ENCODE results near the gene WSB1. TPM values are rescaled to one million over a fixed set of nuclear protein-coding genes. Genes with fewer than 3 reads are reported as not detected.
A peak's percentile ranks its signal among the peaks of the same experiment; 100 is the strongest.

Gene WSB1
- polyA plus RNA-seq, 1 of the 3 experiments (the other 2 are of a cell fraction), result 261 TPM

GRCh38 chr17:27362909-27363308 is 69.0 kb downstream of the WSB1 start:
- H3K4me3 ChIP-seq (ENCODE audit: low read depth in 2 of 2, low read length in 1 of 2), result no peak overlapping the region
- no peak for DNase-seq
- no peak overlapping the region for H3K9ac ChIP-seq
- H3K9me2 ChIP-seq, result no peaks in the 10 kb centered on the region
- WGBS (ENCODE audit: low lambda C conversion rate), result 86% methylated on average over 7 of the region's 7 CpGs
- no peaks in the 10 kb centered on the region for H3K36me3 ChIP-seq (replicated peaks in 1 of 2; ENCODE audit: control insufficient read depth in 1 of 2, insufficient read depth in 2 of 2, low read length in 1 of 2)
- CTCF ChIA-PET, result interaction anchor here (0.5 to 1.4 kb wide), 2 partner anchors 18 to 217 kb away, joined by 3 to 5 read pairs; no protein-coding TSS in a partner anchor
- no peaks in the 10 kb centered on the region for H4K20me1 ChIP-seq (ENCODE audit: insufficient read depth)
- H3K27me3 ChIP-seq (ENCODE audit: insufficient read depth), result no peaks in the 10 kb centered on the region
- peaks cover 16% of the 10 kb centered on the region for H3F3A ChIP-seq (replicated peaks; ENCODE audit: insufficient read depth)
- no peak overlapping the region for H2AFZ ChIP-seq (ENCODE audit: low read depth)
- H3K4me1 ChIP-seq (ENCODE audit: control insufficient read depth in 1 of 2, insufficient read depth in 2 of 2, low read depth in 1 of 2, low read length in 1 of 2), result peaks cover 6% of the 10 kb centered on the region in 2 experiments; a peak in 2 of 4 replicates
- POLR2A ChIA-PET, result no interaction called here
- no peaks in the 10 kb centered on the region for H3K9me3 ChIP-seq
- no peak for TF ChIP-seq TEAD4 (IDR thresholded peaks at IDR 0.05; ENCODE audit: borderline replicate concordance, insufficient read depth)
- no peak for TF ChIP-seq RAD21 (IDR thresholded peaks at IDR 0.05; ENCODE audit: low read length)
- TF ChIP-seq NFIC (IDR thresholded peaks at IDR 0.05; ENCODE audit: borderline replicate concordance), result no peak
- no peak for TF ChIP-seq SIN3A (IDR thresholded peaks at IDR 0.05; ENCODE audit: borderline replicate concordance, low read depth, low read length)
- no peak for TF ChIP-seq YY1 (IDR thresholded peaks at IDR 0.05; ENCODE audit: low read depth)
- TF ChIP-seq ZBTB33 (IDR thresholded peaks at IDR 0.05; ENCODE audit: borderline replicate concordance, low read depth), result no peak
- TF ChIP-seq NRF1 (IDR thresholded peaks at IDR 0.05; ENCODE audit: low read depth, low read length), result no peak
- TF ChIP-seq IRF3 (IDR thresholded peaks at IDR 0.05; ENCODE audit: low read depth, low read length), result no peak
- no peak for TF ChIP-seq TAF1 (IDR thresholded peaks at IDR 0.05; ENCODE audit: borderline replicate concordance, low read depth, low read length)
- TF ChIP-seq POLR2AphosphoS5 (IDR thresholded peaks at IDR 0.05; ENCODE audit: low read depth, low read length), result no peak
- no peak for TF ChIP-seq SMC3 (IDR thresholded peaks at IDR 0.05; ENCODE audit: low read depth, low read length)
- TF ChIP-seq GATA2 (CRISPR knock-in tag; IDR thresholded peaks at IDR 0.05), result no peak
- no peak for TF ChIP-seq MXI1 (IDR thresholded peaks at IDR 0.05; ENCODE audit: low read depth, low read length)
- H3K27ac ChIP-seq (ENCODE audit: low read depth in 2 of 2, low read length in 1 of 2), result peak overlapping the region in 1 of 2 experiments; percentile 87; a peak in 1 of 4 replicates
- H3K4me2 ChIP-seq, result no peak overlapping the region
- H3K79me2 ChIP-seq (ENCODE audit: insufficient read depth), result no peaks in the 10 kb centered on the region

- H4K20me1 ChIP-seq (ENCODE audit: insufficient read depth), result no peaks in the 10 kb centered on the region
- H2AFZ ChIP-seq (ENCODE audit: low read depth), result peak overlapping the region; percentile 89; the same call in 1 of the 2 replicates
- no peak for DNase-seq
- H3K9me3 ChIP-seq, result no peaks in the 10 kb centered on the region
- 70% methylated on average over 3 of the region's 3 CpGs for WGBS (ENCODE audit: low lambda C conversion rate)
- H3K79me2 ChIP-seq (ENCODE audit: insufficient read depth), result no peaks in the 10 kb centered on the region
- H3K27ac ChIP-seq (ENCODE audit: low read depth in 2 of 2, low read length in 1 of 2), result peak overlapping the region in 1 of 2 experiments; percentile 87; a peak in 2 of 4 replicates
- H3K36me3 ChIP-seq (replicated peaks in 1 of 2; ENCODE audit: control insufficient read depth in 1 of 2, insufficient read depth in 2 of 2, low read length in 1 of 2), result no peaks in the 10 kb centered on the region
- H3K9ac ChIP-seq, result peak overlapping the region; percentile 36; the same call in 1 of the 2 replicates
- H3K9me2 ChIP-seq, result no peaks in the 10 kb centered on the region
- H3K4me1 ChIP-seq (ENCODE audit: control insufficient read depth in 1 of 2, insufficient read depth in 2 of 2, low read depth in 1 of 2, low read length in 1 of 2), result peaks cover 6% of the 10 kb centered on the region in 2 experiments; a peak in 2 of 4 replicates
- H3K27me3 ChIP-seq (ENCODE audit: insufficient read depth), result no peaks in the 10 kb centered on the region
- POLR2A ChIA-PET, result no interaction called here
- CTCF ChIA-PET, result interaction anchor here (0.5 kb wide), 1 partner anchor 216 kb away, joined by 3 read pairs; no protein-coding TSS in a partner anchor
- H3K4me2 ChIP-seq, result no peak overlapping the region
- peaks cover 16% of the 10 kb centered on the region for H3F3A ChIP-seq (replicated peaks; ENCODE audit: insufficient read depth)
- no peak overlapping the region for H3K4me3 ChIP-seq (ENCODE audit: low read depth in 2 of 2, low read length in 1 of 2)
- TF ChIP-seq EZH2phosphoT487 (IDR thresholded peaks at IDR 0.05; ENCODE audit: borderline replicate concordance, low read depth) (no peak), IRF3 (IDR thresholded peaks at IDR 0.05; ENCODE audit: low read depth, low read length) (no peak), ZBTB33 (IDR thresholded peaks at IDR 0.05; ENCODE audit: borderline replicate concordance, low read depth) (no peak), EP300 (IDR thresholded peaks at IDR 0.05; ENCODE audit: borderline replicate concordance in 1 of 2, low read depth in 1 of 2, low read length in 1 of 2) (no peak), RCOR1 (IDR thresholded peaks at IDR 0.05; ENCODE audit: low read length) (no peak), RFX5 (IDR thresholded peaks at IDR 0.05; ENCODE audit: low read length) (no peak), NFIC (IDR thresholded peaks at IDR 0.05; ENCODE audit: borderline replicate concordance) (no peak), CHD2 (IDR thresholded peaks at IDR 0.05; ENCODE audit: low read length, partially characterized antibody) (no peak), ELF1 (IDR thresholded peaks at IDR 0.05) (no peak), USF2 (IDR thresholded peaks at IDR 0.05; ENCODE audit: borderline replicate concordance, low read depth, low read length) (no peak)
Observed at GRCh38 chr17:27363326-27363725, 69.4 kb downstream of the WSB1 start.
